HepG2 (cell line): ENCODE measurements around the gene APOC3. TPM values are rescaled to one million over a fixed set of nuclear protein-coding genes. Genes with fewer than 3 reads are reported as not detected.

Source experiments
- ARNT ChIP-seq: fragments of 450-650 bp; IDR thresholded peaks from 2 replicates; pipeline ENCODE4 v1.6.1; 2017
- ATRX ChIP-seq: sonication (generic); formaldehyde crosslinking; IDR thresholded peaks from 2 replicates; pipeline ENCODE4 v1.4.0; 2020; ENCODE audit warnings: missing genetic modification reagents, borderline replicate concordance
- BCL3 ChIP-seq: sonication (generic); formaldehyde crosslinking; IDR thresholded peaks from 2 replicates; pipeline ENCODE4 v1.5.1; 2020; ENCODE audit warnings: mild to moderate bottlenecking, missing genetic modification reagents, moderate library complexity
- CSRNP2 ChIP-seq: sonication (generic); formaldehyde crosslinking; conservative IDR thresholded peaks from 2 replicates; pipeline ENCODE4 v1.8.0; 2022; ENCODE audit warnings: low read depth, missing genetic modification reagents
- FOSL2 ChIP-seq: sonication (generic); formaldehyde crosslinking; IDR thresholded peaks from 2 replicates; pipeline ENCODE4 v1.4.0; 2020; ENCODE audit warnings: missing genetic modification reagents
- FOXK2 ChIP-seq: fragments of 450-650 bp; IDR thresholded peaks from 2 replicates; pipeline ENCODE4 v1.6.1; 2016
- HHEX ChIP-seq: IDR thresholded peaks from 2 replicates; pipeline ENCODE4 v1.6.1; 2016; ENCODE audit warnings: control low read depth
- HNF4A ChIP-seq: sonication (generic); formaldehyde crosslinking; IDR thresholded peaks from 2 replicates; pipeline ENCODE4 v1.4.0; 2020; ENCODE audit warnings: missing genetic modification reagents
- IRF9 ChIP-seq: sonication (generic); formaldehyde crosslinking; IDR thresholded peaks from 2 replicates; pipeline ENCODE4 v1.8.0; 2022; ENCODE audit warnings: missing genetic modification reagents, mild to moderate bottlenecking, borderline replicate concordance
- NFAT5 ChIP-seq: sonication (generic); formaldehyde crosslinking; IDR thresholded peaks from 2 replicates; pipeline ENCODE4 v1.4.0; 2020; ENCODE audit warnings: missing genetic modification reagents
- PRDM4 ChIP-seq: sonication (generic); formaldehyde crosslinking; IDR thresholded peaks from 2 replicates; pipeline ENCODE4 v1.9.0; 2021; ENCODE audit warnings: missing genetic modification reagents, borderline replicate concordance
- RNF2 ChIP-seq: fragments of 450-650 bp; conservative IDR thresholded peaks from 2 replicates; pipeline ENCODE4 v1.6.1; 2016; ENCODE audit warnings: low read depth
- ZNF512 ChIP-seq: sonication (generic); formaldehyde crosslinking; IDR thresholded peaks from 2 replicates; pipeline ENCODE4 v1.4.0; 2020; ENCODE audit warnings: mild to moderate bottlenecking, missing genetic modification reagents
- ZNF616 ChIP-seq: sonication (generic); formaldehyde crosslinking; IDR thresholded peaks from 2 replicates; pipeline ENCODE4 v1.5.0; 2020; ENCODE audit warnings: low read depth, mild to moderate bottlenecking, missing genetic modification reagents
- ZNF674 ChIP-seq: sonication (generic); formaldehyde crosslinking; IDR thresholded peaks from 2 replicates; pipeline ENCODE4 v1.5.0; 2020; ENCODE audit warnings: low read depth, mild to moderate bottlenecking, missing genetic modification reagents
- ZSCAN31 ChIP-seq: sonication (generic); formaldehyde crosslinking; IDR thresholded peaks from 2 replicates; pipeline ENCODE4 v1.5.0; 2020; ENCODE audit warnings: low read depth, mild to moderate bottlenecking, missing genetic modification reagents
- polyA plus RNA-seq, 8 experiments: library from polyadenylated mRNA; depleted of rRNA in 3 of 8; stranded (reverse) in 7 of 8; unstranded in 1 of 8; fragments of >200 nt; fragmentation: Illumina TruSeq in 4 of 8; extraction: Trizol in 4 of 8; gene quantifications; 2 replicates each; pipeline versions ENCODE4 v1.2.1 to v1.2.3, GENCODE V29; 2011 to 2016; ENCODE audit warnings: low read depth in 4 of 8, missing spikeins in 1 of 8, mixed read lengths in 1 of 8; ENCODE audit not compliant: insufficient read depth in 1 of 8
- total RNA-seq, 5 experiments: library from RNA; depleted of rRNA; stranded (reverse); fragments of >200 nt; fragmentation: Illumina TruSeq; extraction: Trizol; gene quantifications; 2 replicates each; pipeline ENCODE4 v1.2.3, GENCODE V29; 2016; ENCODE audit warnings: low read depth in 1 of 5

APOC3 gene
- total and polyA plus RNA-seq, 2 of the 13 experiments (the other 11 are each of a cell fraction or from before 2014, with no cell fraction given), result 314 to 687 TPM

GRCh38 chr11:116829525-116830183, at the start of gene APOC3 (continued):
- TF ChIP-seq NFAT5 (CRISPR knock-in tag), result no peak
- no peak for TF ChIP-seq HHEX (CRISPR knock-in tag)
- TF ChIP-seq FOXK2, result no peak
- peak; percentile 97 for TF ChIP-seq HNF4A (CRISPR knock-in tag)
- TF ChIP-seq PRDM4 (CRISPR knock-in tag), result no peak
- TF ChIP-seq ARNT, result no peak
- TF ChIP-seq ZNF616, result no peak
- no peak for TF ChIP-seq BCL3
- TF ChIP-seq IRF9 (CRISPR knock-in tag), result no peak; the same call in 1 of the 2 replicates
- no peak; the same call in 1 of the 2 replicates for TF ChIP-seq ZSCAN31 (CRISPR knock-in tag)
- TF ChIP-seq RNF2, result no peak
- peak; percentile 61 for TF ChIP-seq FOSL2 (CRISPR knock-in tag)
- TF ChIP-seq ATRX (CRISPR knock-in tag), result no peak
- no peak for TF ChIP-seq ZNF674 (CRISPR knock-in tag)
- TF ChIP-seq ZNF512 (CRISPR knock-in tag), result peak; percentile 33; the same call in 1 of the 2 replicates
- TF ChIP-seq CSRNP2 (CRISPR knock-in tag), result no peak
